HG03565 (cell line): ENCODE data around the gene BANK1.

Source experiments
- ATAC-seq: cut with Tn5 transposase; IDR thresholded peaks from one replicate; pipeline ENCODE4 v1.9.1; 2021; ENCODE audit warnings: mild to moderate bottlenecking, moderate library complexity; ENCODE audit not compliant: unreplicated experiment

The BANK1 gene

GRCh38 chr4:102007959-102008425, 217.5 kb downstream of the BANK1 start:
- peak; percentile 99 for ATAC-seq

DNA sequence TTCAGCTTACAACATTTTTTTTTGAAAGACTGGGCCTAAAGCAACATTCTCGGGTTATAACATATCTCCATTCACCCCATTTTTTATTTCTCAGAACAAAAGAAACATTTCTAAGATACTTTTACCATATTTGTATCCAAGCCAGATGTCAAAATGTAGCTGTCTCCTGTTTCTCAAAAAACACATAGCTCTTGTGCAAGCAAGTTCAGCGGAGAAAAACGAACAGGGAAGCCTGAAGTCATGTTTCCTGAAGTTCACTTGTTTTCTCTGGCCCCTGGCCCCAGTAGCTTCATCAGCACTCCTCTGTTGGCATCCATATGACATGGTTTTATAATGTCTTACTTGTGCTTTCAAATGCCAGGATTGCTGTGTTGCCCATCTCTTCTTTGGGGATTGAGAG, 218.2 kb downstream of the BANK1 start:
- no peak for ATAC-seq

GRCh38 chr4:102022343-102022742, 231.8 kb downstream of the BANK1 start:
- no peak for ATAC-seq

DNA sequence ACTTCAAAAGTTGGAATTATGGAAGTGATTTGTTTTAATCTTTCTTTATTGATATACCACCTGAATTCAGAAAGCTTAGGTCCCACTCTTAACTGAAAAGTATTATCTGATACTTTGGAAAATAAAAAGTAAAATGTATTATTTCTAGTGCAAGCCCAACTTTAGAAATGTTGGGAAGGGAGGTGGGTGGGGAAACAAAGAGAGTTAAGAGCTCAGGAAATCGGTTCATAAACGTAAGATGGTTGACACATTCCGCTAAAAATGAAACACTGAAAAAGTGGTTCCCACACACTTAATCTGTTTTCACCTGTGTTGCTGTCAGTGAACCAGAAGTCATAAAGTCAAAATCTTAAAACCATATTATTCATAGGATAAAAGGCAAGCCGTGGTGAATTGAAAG, 237.4 kb downstream of the BANK1 start:
- ATAC-seq, result no peak

GRCh38 chr4:102031406-102031805, 240.9 kb downstream of the BANK1 start:
- no peak for ATAC-seq

- no peak for ATAC-seq
Measured at GRCh38 chr4:102036016-102036415, 245.5 kb downstream of the BANK1 start.

DNA sequence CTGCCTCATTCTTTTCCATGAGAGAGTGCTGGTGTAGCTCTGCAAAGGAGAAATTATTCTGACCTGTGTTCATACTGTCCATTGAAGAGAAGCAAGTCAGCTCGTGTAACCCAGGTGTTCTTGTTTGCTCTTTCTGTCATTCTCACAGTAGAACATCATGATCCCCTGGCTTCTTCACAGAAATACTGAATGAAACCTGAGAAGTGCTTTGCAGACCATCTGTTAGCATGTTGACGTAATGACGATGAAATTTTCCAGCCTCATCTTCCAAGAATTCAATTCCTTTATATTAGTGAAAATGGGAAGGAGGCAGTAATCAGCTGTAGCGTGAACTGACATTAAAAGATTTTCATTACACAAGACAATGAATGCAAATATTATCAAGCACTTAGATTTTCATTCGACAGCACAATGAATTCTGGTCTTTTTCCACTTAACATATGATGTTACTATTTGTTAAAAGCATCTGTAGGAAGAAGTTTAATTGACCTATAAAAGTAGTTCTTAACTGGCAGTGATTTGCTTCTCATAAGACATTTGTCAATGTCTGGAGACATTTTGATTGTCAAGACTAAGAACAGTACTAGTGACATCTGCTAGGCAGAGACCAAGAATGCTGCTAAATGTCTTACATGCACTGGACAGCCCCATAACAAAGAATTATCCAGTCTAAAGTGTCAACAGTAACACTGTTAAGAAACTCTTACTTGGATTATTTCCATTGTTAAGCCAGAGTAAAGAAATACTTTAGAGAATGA, 246.3 kb downstream of the BANK1 start:
- no peak for ATAC-seq

DNA sequence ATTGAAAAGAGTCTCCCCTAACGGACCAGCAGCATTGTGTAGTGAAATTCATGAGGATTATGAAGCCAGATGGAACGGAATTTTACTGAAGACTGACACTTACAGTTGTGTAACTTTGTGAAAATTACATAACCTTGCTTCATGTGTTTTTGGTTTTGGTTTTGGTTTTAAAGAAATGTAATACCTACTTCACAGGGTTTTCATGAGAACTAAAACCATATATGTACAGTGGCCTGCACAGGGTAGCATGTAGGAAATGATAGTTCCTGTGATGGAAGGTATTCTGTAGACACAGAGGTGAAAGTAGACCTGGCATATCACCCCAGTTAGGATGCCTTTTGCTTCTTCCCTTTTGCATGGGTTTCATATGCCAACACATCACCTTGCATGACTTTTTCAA, 247.0 kb downstream of the BANK1 start:
- no peak for ATAC-seq

DNA sequence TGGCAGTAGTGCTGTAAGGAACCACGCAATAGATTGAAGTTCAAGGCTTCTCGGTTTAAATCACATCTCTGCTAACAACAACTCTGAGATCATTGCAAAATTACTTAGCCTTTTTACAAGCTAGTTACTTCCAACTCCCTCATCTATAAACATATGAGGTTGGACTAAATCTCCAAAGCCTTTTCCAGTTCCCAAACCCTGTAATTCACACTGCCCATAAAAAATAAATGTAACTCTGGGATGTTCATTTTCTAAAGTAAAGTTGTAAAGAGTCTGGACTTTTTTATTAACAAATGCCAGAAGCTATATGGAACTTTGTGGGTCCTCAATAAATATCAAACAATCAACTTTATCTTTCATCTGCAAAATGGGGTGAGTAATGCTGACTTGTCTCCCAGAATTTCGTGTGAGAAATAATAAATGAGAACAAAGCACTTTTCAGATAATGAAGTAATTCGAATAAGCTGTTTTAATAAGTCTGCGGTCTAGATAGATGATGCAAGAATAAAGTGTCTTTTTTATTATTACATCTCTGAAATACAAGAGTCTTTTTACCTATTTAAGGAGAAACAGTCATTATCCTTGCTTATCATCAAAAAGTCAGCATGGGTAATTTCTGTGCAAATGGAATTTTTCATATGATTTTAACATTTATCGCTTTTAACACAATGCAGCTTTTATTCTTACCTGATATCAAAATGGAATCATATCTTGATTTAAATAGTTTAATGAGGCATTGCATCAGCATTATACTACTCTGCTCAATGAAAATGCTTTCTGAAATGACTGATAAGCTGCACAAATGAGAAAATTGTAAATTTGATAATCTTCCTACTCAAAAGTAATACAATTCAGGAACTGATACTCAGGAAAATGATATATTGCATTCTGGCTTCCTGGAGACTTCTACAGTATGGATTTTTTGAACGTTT, 252.6 kb downstream of the BANK1 start:
- no peak for ATAC-seq

GRCh38 chr4:102047616-102048015, 257.1 kb downstream of the BANK1 start:
- ATAC-seq, result no peak

DNA sequence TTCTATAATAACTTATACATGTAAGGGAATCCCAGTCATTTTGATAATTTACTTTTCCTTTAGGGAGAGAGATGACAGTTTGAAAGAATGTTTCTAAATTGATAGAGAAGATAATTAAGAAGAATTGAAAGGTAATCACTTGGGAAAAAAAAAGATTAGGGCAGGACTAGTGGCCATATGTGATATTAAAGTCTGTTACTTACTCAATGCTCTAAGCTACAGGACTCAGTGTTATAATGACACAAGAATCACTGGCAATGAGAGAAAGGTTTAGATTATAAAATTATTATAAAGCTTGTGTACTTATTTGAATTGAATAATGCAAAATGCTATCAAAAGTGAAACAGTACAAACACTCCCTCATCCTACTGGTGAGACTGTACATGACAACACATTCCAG, 265.3 kb downstream of the BANK1 start:
- no peak for ATAC-seq

GRCh38 chr4:102057122-102057521, 266.6 kb downstream of the BANK1 start:
- no peak for ATAC-seq

DNA sequence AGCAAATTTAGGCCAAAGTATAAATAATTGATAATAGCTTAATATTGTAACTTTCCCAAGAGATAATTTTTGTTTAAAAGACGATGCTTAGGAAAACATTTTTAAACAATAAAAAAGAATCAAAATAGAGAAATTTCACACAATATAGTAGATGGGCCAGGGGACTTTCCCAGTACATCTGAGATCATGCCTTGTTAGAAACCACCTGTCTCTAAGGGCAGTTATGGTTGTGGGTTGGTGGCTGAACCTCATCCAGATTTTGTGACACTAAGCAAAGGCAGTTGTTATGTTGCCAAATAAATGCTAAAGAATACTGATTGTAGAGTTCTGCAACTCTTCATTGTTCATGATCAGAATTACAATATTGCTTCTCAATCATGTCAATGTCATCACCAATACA, 270.6 kb downstream of the BANK1 start:
- ATAC-seq, result peak; percentile 90

DNA sequence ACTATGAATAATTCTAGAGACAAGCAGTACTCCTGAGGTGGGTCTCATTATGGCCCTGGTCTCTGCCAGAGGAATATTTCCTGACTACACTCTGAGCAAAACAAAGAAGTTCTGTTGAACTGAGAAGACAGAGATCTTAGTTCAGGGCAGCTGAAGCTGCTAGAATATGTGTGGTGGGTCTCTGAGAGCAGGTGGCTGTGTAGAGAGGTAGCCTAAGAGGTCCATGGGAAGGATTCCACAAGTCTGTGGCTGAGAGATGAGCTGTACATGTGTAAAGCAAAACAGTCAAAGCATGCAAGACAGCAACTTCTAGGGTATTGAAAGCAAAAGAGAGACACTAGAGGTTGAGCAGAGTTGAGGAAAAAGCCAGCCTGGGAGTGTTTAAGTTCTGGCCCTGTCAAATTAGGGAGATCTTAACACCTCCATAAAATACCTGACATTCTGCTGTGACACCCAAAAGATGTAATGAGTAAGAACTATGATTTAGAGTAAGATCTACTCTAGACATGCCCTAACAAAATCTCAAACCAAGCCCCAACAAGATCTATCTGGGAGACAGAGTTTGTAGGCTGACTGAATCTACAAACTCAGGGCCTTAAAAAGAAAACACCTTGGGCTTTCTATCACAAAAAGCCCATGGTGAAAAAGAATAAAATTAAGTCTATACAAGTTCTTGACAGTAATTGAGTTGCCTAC, 274.4 kb downstream of the BANK1 start:
- no peak for ATAC-seq

DNA sequence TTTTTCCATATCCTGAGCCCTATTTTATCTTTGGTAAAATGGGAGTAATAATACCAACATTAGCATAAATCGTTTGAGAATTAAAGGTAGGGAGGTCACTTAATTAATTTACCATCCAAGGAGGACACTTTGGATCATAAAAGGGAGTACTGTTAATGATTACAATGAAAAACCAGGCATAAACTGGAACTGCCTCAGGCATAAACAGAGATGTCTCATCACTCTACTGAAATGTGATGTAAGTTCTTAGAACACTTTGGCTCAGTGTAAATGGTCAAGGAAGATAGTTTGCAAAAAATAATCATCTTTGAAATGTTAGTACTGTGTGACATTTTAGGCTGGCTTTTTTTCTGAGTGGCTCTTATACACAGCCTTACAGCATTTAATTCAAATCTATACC, 286.1 kb downstream of the BANK1 start:
- ATAC-seq, result no peak

- no peak for ATAC-seq
Measured at GRCh38 chr4:102080184-102080583, 289.7 kb downstream of the BANK1 start.

DNA sequence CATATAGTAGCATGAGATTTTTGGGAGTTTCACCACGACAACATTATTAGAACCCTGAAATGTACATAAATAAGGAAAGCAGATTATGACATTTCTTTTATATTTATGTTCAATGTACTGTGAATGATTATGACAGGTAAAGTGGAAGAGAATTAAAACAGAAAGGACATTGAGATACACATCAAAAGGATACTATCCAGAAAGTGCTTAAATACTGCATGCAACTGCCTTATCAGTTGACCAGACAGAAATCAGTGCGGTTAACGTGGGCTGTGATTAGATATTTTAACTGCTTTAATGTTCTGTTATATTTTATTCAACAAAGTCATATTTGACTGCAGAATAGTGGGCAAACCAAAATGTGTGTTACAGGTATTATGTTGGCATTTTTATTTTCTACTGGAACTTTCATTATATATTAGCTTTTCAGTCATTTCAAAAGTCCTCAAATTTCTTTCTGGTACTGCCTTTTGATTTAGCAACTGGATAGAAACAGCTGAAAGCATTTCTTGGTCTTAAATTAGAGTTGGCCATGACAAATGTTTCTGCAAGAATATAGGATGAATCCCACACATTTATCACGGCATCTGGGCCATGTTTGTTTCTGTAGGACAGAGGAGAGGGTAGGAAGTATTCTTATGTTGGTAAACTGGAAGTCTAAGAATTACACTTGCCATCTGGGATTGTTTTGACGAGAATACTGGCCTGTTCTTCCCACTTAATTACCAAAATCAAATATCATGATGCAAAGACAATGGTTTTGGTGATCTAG, 299.5 kb downstream of the BANK1 start:
- no peak for ATAC-seq

GRCh38 chr4:102091656-102092055, 301.1 kb downstream of the BANK1 start:
- ATAC-seq, result no peak

- no peak for ATAC-seq
Measured at GRCh38 chr4:102094481-102094880, 304.0 kb downstream of the BANK1 start.

- ATAC-seq, result no peak
Measured at GRCh38 chr4:102103368-102103767, 312.8 kb downstream of the BANK1 start.

GRCh38 chr4:102104278-102104677, 313.7 kb downstream of the BANK1 start:
- no peak for ATAC-seq
